GM19328 (cell line): ENCODE data around the gene MAP1B.

Source experiments
- ATAC-seq: cut with Tn5 transposase; IDR thresholded peaks from one replicate; pipeline ENCODE4 v1.9.1; 2021; ENCODE audit warnings: mild to moderate bottlenecking, moderate library complexity; ENCODE audit not compliant: unreplicated experiment

MAP1B gene

GRCh38 chr5:72129725-72130124 lies 22.4 kb downstream of the MAP1B start:
- no peak for ATAC-seq

GRCh38 chr5:72130351-72130761 lies 23.1 kb downstream of the MAP1B start:
- ATAC-seq, result no peak

GRCh38 chr5:72133212-72133990 lies 26.1 kb downstream of the MAP1B start:
- no peak for ATAC-seq

GRCh38 chr5:72134226-72134899 lies 27.1 kb downstream of the MAP1B start:
- no peak for ATAC-seq

GRCh38 chr5:72137826-72138409 lies 30.6 kb downstream of the MAP1B start:
- ATAC-seq, result no peak

GRCh38 chr5:72138943-72139521 lies 31.8 kb downstream of the MAP1B start:
- no peak for ATAC-seq

- ATAC-seq, result no peak
Measured at GRCh38 chr5:72140711-72141110, 33.4 kb downstream of the MAP1B start.

- no peak for ATAC-seq
Measured at GRCh38 chr5:72141440-72142355, 34.4 kb downstream of the MAP1B start.

- no peak for ATAC-seq
Measured at GRCh38 chr5:72144762-72145161, 37.5 kb downstream of the MAP1B start.

- ATAC-seq, result no peak
Measured at GRCh38 chr5:72145348-72145747, 38.1 kb downstream of the MAP1B start.

- no peak for ATAC-seq
Measured at GRCh38 chr5:72146056-72146455, 38.8 kb downstream of the MAP1B start.

GRCh38 chr5:72147569-72147968 lies 40.3 kb downstream of the MAP1B start:
- no peak for ATAC-seq

GRCh38 chr5:72149742-72150141 lies 42.5 kb downstream of the MAP1B start:
- no peak for ATAC-seq

- no peak for ATAC-seq
Measured at GRCh38 chr5:72151169-72151568, 43.9 kb downstream of the MAP1B start.

- ATAC-seq, result no peak
Measured at GRCh38 chr5:72151646-72152045, 44.4 kb downstream of the MAP1B start.

- no peak for ATAC-seq
Measured at GRCh38 chr5:72152545-72152944, 45.3 kb downstream of the MAP1B start.

GRCh38 chr5:72153551-72153950 lies 46.3 kb downstream of the MAP1B start:
- no peak for ATAC-seq

- ATAC-seq, result no peak
Measured at GRCh38 chr5:72154076-72154756, 46.9 kb downstream of the MAP1B start.

GRCh38 chr5:72156946-72157624 lies 49.8 kb downstream of the MAP1B start:
- no peak for ATAC-seq

GRCh38 chr5:72157625-72157962 lies 50.3 kb downstream of the MAP1B start:
- ATAC-seq, result no peak
